Hematopoietic multipotent progenitor cell treated with erythropoietin and hydrocortisone succinate and interleukin-3 and kit ligand, for 4 days (in vitro differentiated cells): Measurements from ENCODE around the gene KLK1.
"Not testable (repeated sequence)": the region's sequence is repeated elsewhere in the genome, so short reads cannot be mapped to it uniquely, and the experiment has no call there.

Experiments
- DNase-seq: peaks from one replicate; pipeline ENCODE4 v3.0.0-alpha.2; 2015

KLK1 gene

GRCh38 chr19:50812474-50812873, 11.1 kb downstream of the KLK1 start:
- DNase-seq, result no peak

- DNase-seq, result not testable (repeated sequence)
Observed at GRCh38 chr19:50811622-50812238, 11.9 kb downstream of the KLK1 start.

- no peak for DNase-seq
Observed at GRCh38 chr19:50808856-50809255, 14.7 kb downstream of the KLK1 start.

GRCh38 chr19:50804420-50805272, 18.9 kb downstream of the KLK1 start:
- peak; percentile 100 for DNase-seq

- peak; percentile 71 for DNase-seq
Observed at GRCh38 chr19:50803633-50804419, 19.8 kb downstream of the KLK1 start.

- DNase-seq, result no peak
Observed at GRCh38 chr19:50801107-50801506, 22.5 kb downstream of the KLK1 start.

- DNase-seq, result no peak
Observed at GRCh38 chr19:50799547-50799851, 24.1 kb downstream of the KLK1 start.

- no peak for DNase-seq
Observed at GRCh38 chr19:50798659-50799546, 24.7 kb downstream of the KLK1 start.

GRCh38 chr19:50797781-50798658, 25.6 kb downstream of the KLK1 start:
- no peak for DNase-seq

GRCh38 chr19:50797429-50797780, 26.2 kb downstream of the KLK1 start:
- DNase-seq, result no peak

GRCh38 chr19:50796634-50797428, 26.8 kb downstream of the KLK1 start:
- no peak for DNase-seq

- DNase-seq, result no peak
Observed at GRCh38 chr19:50796128-50796633, 27.4 kb downstream of the KLK1 start.

- DNase-seq, result no peak
Observed at GRCh38 chr19:50795664-50796073, 27.9 kb downstream of the KLK1 start.

GRCh38 chr19:50794876-50795663, 28.5 kb downstream of the KLK1 start:
- peak; percentile 83 for DNase-seq

- peak; percentile 74 for DNase-seq
Observed at GRCh38 chr19:50794074-50794875, 29.3 kb downstream of the KLK1 start.

GRCh38 chr19:50793558-50794065, 30.0 kb downstream of the KLK1 start:
- no peak for DNase-seq

- no peak for DNase-seq
Observed at GRCh38 chr19:50792272-50793250, 31.0 kb downstream of the KLK1 start.
